Measurements from ENCODE around the gene MAP3K15. TPM values are rescaled to one million over a fixed set of nuclear protein-coding genes. Genes with fewer than 3 reads are reported as not detected.
A peak's percentile ranks its signal among the peaks of the same experiment; 100 is the strongest.
"Not testable (repeated sequence)": the region's sequence is repeated elsewhere in the genome, so short reads cannot be mapped to it uniquely, and the experiment has no call there.

Gene MAP3K15
- total RNA-seq, 1 donor from 2014 or later = 0.25 TPM

- Histone ChIP-seq H3K4me3 (peak overlapping the region; percentile 33 to 36), H3K36me3 (no peaks in the 10 kb centered on the region), H3K9me3 (no peaks in the 10 kb centered on the region), H3K27ac (no peak overlapping the region), H3K4me1 (peaks cover 7% of the 10 kb centered on the region), H3K27me3 (no peaks in the 10 kb centered on the region)
- TF ChIP-seq POLR2A (IDR thresholded peaks at IDR 0.05) (no peak), CTCF (IDR thresholded peaks at IDR 0.05) (no peak), POLR2AphosphoS5 (IDR thresholded peaks at IDR 0.05; ENCODE audit: insufficient read depth in 1 of 2, low read depth in 1 of 2) (no peak)
- intact Hi-C loops (cut with DNase I) = no loop called here
- DNase-seq (ENCODE audit: extremely low spot score in 2 of 2) = no peak
These were observed 352 bp upstream of the MAP3K15 start for GRCh38 chrX:19515615-19516105.

- intact Hi-C loops (cut with DNase I) = no loop called here
- H3K4me1 ChIP-seq = peaks cover 7% of the 10 kb centered on the region
- no peak overlapping the region for H3K27ac ChIP-seq
- no peaks in the 10 kb centered on the region for H3K27me3 ChIP-seq
- H3K9me3 ChIP-seq = no peaks in the 10 kb centered on the region
- TF ChIP-seq POLR2AphosphoS5 (IDR thresholded peaks at IDR 0.05; ENCODE audit: insufficient read depth in 1 of 2, low read depth in 1 of 2) (no peak), CTCF (IDR thresholded peaks at IDR 0.05) (no peak), POLR2A (IDR thresholded peaks at IDR 0.05) (no peak)
- DNase-seq (ENCODE audit: extremely low spot score in 2 of 2) = no peak
- H3K4me3 ChIP-seq = no peak overlapping the region
- H3K36me3 ChIP-seq = no peaks in the 10 kb centered on the region
These were observed 1.9 kb downstream of the MAP3K15 start for GRCh38 chrX:19513383-19513782.

- no peak overlapping the region for H3K27ac ChIP-seq
- peaks cover 7% of the 10 kb centered on the region for H3K4me1 ChIP-seq
- H3K4me3 ChIP-seq = no peak overlapping the region
- no peaks in the 10 kb centered on the region for H3K36me3 ChIP-seq
- no peak for DNase-seq (ENCODE audit: extremely low spot score in 2 of 2)
- TF ChIP-seq POLR2A (IDR thresholded peaks at IDR 0.05) = no peak
- H3K9me3 ChIP-seq = no peaks in the 10 kb centered on the region
- intact Hi-C loops (cut with DNase I) = no loop called here
- H3K27me3 ChIP-seq = no peaks in the 10 kb centered on the region
These were observed 2.3 kb downstream of the MAP3K15 start for GRCh38 chrX:19512961-19513360.

GRCh38 chrX:19512359-19512758, 2.9 kb downstream of the MAP3K15 start:
- Histone ChIP-seq H3K4me1 (peaks cover 7% of the 10 kb centered on the region), H3K36me3 (no peaks in the 10 kb centered on the region), H3K27ac (no peak overlapping the region), H3K27me3 (no peaks in the 10 kb centered on the region), H3K4me3 (no peak overlapping the region), H3K9me3 (no peaks in the 10 kb centered on the region)
- intact Hi-C loops (cut with DNase I) = no loop called here
- no peak for TF ChIP-seq POLR2AphosphoS5 (IDR thresholded peaks at IDR 0.05; ENCODE audit: insufficient read depth in 1 of 2, low read depth in 1 of 2)
- no peak for TF ChIP-seq POLR2A (IDR thresholded peaks at IDR 0.05)
- TF ChIP-seq CTCF (IDR thresholded peaks at IDR 0.05) = no peak
- no peak for DNase-seq (ENCODE audit: extremely low spot score in 2 of 2)

GRCh38 chrX:19511796-19512195, 3.5 kb downstream of the MAP3K15 start:
- H3K9me3 ChIP-seq; H3K4me1 ChIP-seq; intact Hi-C loops (cut with DNase I); H3K36me3 ChIP-seq; H3K27ac ChIP-seq; H3K4me3 ChIP-seq; DNase-seq (ENCODE audit: extremely low spot score in 2 of 2); H3K27me3 ChIP-seq: not testable (repeated sequence)

- Histone ChIP-seq H3K4me1 (no peaks in the 10 kb centered on the region), H3K27me3 (no peaks in the 10 kb centered on the region), H3K36me3 (no peaks in the 10 kb centered on the region), H3K9me3 (no peaks in the 10 kb centered on the region), H3K27ac (no peak overlapping the region), H3K4me3 (no peak overlapping the region)
- TF ChIP-seq CTCF (IDR thresholded peaks at IDR 0.05) (no peak), POLR2A (IDR thresholded peaks at IDR 0.05) (no peak), POLR2AphosphoS5 (IDR thresholded peaks at IDR 0.05; ENCODE audit: insufficient read depth in 1 of 2, low read depth in 1 of 2) (no peak)
- intact Hi-C loops (cut with DNase I) = no loop called here
- DNase-seq (ENCODE audit: extremely low spot score in 2 of 2) = no peak
These were observed 18.6 kb downstream of the MAP3K15 start for GRCh38 chrX:19496711-19497110.

Data from vagina (tissue), 2 donors.